Measurements from ENCODE around the gene TDRD3.

DNA sequence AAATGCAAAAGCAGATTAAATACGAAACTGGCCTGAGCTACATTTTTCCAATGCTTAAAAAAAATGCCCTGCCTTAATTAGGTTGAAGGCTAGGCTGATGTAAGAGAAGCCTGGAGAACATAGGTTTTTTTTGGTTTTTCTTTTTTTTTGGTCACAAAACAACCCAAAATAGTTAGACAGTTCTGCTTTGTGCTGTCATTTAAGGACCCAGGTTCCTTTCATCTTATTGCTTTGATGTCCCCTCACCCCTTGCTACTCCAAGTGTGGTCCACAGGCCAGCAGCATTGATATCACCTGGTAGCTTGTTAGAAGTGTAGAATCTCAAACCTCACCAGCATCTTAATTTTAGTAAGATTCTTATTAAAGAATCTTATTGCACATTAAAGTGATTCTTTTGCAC, 14.4 kb downstream of the TDRD3 start:
- TF ChIP-seq, protein P1, sequence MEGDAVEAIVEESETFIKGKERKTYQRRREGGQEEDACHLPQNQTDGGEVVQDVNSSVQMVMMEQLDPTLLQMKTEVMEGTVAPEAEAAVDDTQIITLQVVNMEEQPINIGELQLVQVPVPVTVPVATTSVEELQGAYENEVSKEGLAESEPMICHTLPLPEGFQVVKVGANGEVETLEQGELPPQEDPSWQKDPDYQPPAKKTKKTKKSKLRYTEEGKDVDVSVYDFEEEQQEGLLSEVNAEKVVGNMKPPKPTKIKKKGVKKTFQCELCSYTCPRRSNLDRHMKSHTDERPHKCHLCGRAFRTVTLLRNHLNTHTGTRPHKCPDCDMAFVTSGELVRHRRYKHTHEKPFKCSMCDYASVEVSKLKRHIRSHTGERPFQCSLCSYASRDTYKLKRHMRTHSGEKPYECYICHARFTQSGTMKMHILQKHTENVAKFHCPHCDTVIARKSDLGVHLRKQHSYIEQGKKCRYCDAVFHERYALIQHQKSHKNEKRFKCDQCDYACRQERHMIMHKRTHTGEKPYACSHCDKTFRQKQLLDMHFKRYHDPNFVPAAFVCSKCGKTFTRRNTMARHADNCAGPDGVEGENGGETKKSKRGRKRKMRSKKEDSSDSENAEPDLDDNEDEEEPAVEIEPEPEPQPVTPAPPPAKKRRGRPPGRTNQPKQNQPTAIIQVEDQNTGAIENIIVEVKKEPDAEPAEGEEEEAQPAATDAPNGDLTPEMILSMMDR (IDR thresholded peaks at IDR 0.05), result no peak
- no peak for TF ChIP-seq ZFX (IDR thresholded peaks at IDR 0.05; ENCODE audit: borderline replicate concordance)

Measured in 22Rv1 (cell line).